GM19240 (cell line): ENCODE data around the gene DCBLD2.

Experiments used
- DNase-seq: peaks from one replicate; pipeline ENCODE4 v3.0.0; 2011; ENCODE audit warnings: low spot score; ENCODE audit not compliant: insufficient read length

The DCBLD2 gene

GRCh38 chr3:98797905-98798304, 103.6 kb downstream of the DCBLD2 start:
- DNase-seq: no peak

DNA sequence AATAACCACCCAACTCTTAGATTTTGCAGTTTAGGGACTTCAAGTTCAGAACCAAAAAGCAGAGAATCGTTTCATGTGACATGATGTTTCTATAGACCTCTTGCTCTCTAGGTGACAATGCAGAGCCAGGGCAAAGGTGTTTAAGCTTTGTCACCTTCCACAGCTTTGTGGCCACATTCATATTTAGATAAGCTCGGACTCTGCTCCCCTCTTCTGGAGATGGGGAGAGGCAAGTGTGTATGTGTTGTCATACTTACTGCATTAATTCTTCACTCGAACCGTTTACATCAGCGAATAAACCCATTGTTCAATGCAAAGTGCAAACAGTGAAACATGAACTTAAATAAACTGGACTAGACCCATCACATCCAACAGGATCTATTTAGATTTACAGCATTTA, 105.2 kb downstream of the DCBLD2 start:
- DNase-seq: no peak

DNA sequence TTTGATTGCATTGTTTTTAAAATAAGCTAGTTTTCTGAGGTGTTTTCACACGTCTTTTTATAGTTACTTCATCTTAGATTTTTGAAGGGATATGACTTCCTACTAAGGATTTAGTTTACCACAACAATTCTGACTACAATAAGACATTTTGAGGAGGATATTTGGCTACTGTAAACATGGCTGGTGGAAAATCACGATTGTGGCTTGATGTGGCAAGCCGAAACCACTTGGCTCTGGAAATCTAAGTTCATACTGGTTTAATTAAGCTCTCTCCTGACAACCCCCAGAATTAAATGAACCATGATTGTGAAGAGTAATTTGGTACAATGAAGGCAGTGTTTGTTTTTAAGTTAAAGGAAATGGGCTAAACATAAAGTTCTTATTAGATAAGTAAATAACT, 107.5 kb downstream of the DCBLD2 start:
- DNase-seq: no peak

DNA sequence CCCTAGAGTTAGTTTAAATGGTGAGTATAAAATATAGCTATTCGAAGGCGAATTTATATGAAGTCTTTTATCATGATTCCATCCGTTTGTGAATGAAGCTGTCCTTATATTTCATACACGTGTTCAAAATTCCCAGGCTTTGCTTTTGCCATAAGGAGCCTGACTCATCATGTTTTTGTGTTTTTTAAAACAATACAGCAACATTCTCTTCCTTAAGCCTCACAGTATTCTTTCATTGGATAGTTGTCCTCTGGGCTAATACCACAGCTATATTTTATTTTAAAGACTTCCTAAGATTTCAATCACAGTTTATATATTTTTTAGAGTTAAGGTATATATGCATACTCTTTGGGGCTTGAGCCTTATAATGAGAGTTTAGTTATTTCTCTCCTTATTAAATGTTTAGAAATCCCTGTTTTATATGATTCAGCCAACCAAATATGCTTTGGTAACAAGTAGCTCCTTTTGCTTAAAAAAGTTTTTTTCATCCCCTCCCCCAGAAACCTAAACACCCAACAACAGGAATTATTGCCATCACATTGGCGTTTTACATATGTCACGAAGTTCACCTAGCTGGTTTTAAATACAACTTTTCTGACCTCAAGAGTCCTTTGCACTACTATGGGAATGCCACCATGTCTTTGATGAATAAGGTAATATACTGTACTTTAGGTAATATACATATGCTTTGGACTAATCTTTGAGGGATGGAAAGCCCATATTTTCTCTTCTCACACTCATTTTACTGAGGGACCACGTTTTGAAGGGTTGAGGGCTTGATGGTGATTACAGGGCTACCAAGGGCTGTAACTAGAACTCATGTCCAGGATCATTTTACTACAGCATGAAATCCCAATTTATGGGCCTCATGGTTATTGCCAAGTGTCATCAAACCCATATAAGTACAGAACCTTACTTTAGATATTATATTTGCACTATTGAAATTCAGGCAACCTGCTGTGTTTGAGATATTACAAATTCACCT, 109.9 kb downstream of the DCBLD2 start:
- no peak for DNase-seq

DNA sequence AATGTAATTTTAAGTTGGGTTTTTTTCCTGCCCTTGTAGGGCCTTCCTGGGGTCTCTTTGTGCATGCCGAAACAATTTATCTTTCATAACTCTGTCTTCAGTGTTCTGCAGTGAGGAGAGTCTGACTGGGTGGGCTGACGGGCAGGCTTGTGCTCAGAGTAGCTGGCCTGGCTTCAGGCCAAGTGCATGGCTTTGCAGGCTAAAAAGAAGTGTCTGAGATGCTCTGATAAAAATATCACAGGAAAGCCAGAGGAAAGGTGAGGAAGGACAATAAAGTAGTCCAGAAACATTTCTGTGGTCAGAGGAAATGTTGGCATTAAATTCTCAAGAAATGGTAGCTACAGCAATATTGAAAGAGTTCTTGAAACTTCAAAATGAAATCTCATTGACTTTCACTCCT, 112.8 kb downstream of the DCBLD2 start:
- DNase-seq: no peak

DNA sequence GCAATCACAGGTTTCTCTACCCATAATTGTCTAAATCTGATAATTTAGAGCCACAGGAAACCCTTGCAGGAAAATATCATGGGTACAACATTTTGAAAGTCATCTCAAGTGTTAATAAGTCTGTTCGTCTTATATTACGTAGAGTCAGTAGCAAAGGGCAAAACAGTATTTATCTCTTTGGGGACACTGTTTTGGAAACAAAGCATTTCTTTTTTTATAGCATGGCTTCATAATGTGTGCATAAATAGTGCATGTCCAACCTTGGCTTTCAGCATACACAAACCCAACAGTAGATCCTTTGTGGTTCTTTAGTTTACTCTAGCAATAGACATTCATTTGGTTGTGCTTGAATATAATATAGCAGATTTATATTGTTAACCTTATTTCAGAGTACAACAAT, 114.3 kb downstream of the DCBLD2 start:
- DNase-seq: no peak

- DNase-seq: no peak
These were observed 115.0 kb downstream of the DCBLD2 start for GRCh38 chr3:98786364-98787006.

DNA sequence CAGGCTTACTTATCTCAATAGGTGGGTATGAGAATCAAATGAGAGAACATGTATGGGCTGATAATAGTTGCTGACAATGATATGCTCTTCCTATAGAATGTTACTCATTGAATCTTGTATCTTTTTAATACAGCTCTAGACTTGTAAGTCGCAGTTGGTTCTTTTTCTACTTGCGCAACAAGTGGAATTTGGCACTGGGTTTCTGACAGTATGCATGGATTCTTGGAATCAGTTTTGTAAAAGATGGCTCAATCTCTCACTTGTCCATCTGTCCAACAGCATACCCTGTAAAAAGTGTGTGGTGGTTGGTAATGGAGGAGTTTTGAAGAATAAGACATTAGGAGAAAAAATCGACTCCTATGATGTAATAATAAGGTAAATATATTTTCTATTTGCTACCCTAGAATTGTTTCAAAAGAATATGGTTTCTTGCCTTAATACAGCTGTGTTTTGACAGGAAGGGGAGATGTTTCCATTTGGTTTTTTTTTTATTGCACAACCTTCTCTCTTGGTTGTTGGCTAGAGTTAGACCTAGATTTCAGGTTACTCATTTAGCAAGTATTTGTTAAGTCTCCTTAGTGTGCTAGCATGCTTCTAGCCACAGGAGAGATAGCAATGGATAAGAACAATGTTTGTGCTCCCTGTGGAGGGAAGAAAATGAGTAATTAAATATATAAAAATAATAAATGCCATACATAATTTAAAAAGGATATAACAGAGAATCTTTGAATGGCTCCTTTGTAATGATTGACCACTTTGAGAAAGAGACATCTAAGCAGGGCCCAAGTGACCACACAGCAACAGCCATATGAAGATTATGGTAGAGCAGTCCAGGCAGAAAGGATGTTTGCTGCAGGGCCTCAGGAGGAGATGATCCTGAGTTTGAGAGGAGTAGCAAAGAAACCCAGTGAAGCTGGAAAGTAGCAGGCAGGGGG, 116.6 kb downstream of the DCBLD2 start:
- DNase-seq: no peak

DNA sequence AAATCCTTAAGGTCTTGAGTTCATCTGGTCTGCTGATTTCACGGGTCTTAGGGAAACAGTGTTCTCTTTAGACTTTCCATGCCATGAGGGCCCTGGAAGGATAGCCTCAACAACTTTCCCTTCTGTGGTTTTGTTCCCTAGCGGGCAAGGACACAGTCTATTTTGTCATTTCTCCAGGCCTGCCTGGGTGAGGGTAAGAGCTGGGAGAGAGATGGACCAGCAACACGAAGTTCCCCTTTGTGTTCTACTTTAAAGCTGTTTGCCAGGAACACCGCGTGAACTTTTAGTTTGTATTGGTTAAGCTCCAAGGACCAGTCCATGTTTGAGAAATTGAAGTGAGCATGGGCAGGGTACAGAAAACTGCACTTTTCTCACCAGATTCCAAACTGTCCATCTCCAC, 117.5 kb downstream of the DCBLD2 start:
- no peak for DNase-seq

DNA sequence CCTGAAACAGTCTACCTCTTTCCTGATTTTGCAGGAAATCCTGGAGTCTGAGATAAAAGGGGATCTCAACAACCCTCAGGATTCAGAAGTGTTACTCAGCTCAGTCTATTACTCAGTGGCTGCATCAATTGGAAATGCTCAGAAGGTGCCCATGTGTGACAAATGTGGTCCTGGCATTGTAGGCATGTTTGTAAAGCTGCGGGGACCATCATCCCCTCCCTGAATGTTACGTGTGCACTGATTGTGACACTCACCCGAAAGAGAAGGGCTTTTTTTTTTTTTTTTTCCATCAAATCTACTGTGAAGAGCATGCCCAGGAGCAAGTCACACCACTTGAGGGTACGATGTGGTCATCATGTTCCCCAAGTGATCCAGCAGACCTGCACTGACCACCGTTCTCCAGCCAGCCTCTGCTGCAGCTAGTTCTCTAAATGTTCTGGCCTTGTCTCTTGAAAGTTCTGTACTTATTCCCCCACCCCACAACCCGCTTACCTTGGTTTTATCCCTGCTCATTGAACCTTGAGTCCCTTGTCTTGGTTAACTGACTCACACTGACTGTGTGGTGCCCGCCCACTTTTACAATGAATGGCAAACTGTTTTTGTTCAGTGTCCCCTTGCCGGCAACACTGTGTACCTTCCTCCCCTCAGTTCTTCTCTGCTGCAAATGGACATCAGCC, 118.5 kb downstream of the DCBLD2 start:
- no peak for DNase-seq

DNA sequence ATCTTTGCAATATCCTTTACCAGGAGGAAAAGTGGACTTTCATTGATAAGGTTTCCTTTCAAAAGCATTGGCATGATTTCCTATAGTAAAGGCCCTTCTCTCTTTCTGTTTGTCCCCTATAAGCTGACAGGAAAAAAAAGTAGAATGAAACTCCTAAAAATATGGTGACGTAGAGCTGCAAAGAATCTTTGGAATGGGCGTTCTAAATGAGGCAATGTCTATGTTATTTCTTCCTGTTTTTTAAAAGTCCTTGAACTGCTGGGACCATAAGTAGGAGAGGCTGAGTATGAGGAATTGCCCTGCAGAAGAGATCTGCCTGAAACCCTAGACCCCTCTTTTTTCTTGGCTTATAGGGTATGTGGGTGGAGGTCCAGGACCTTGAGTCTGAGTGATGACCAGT, 121.2 kb downstream of the DCBLD2 start:
- DNase-seq: no peak

DNA sequence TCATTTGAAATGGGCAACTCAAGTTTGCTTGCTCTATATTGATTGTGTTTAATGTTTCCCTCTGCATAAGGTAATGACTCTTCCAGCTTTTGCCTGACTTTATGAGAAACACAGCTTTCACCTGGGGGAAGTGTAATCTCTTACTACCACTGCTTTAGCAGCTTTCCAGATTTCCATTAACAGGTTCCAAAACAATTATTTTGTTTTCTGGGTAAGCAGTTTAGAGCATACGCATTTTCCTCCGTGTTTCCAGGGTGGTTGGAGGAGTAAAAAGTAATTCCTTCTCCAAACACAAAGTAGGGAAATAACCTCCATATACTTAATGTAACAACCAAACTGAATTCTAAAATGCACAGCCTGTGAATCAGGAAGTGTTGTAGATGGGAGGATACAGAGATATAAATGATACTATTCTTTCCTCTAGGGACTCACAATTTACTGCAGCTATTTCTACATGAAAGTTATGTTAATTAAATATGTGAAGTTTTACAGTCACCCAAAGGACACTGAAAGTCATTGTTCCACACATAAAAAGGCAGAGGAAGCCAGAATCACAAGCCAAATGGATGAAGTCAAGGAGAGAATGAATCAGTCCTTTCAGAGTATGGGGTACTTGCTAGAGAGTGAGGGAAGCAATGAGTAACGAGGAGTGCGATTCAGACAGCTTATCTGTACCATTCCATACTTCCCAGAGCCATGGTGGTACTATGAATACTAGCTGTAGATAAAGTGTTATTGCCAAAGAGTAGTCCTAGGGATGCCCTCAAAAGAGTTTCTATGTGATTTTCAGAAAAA, 121.8 kb downstream of the DCBLD2 start:
- no peak for DNase-seq

GRCh38 chr3:98778852-98779413, 122.6 kb downstream of the DCBLD2 start:
- no peak for DNase-seq

DNA sequence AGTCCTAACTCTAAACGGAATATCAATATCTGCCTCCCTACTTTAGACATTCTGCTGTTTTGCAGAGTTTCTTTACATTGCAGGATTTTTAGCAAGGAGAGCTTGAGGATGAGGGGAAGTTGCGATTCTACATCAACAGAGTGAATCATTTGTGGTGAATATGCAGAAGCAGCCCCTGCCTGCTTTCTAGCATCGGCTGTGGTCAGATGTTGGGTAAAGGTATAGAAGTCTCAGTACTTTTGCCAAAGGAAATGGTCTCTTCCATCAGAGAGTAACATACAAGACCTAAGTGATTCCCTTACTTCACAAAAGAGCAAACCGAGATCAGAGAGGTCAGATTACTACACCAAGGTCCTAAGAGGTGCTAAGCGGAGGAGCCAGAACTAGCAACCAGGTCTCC, 123.1 kb downstream of the DCBLD2 start:
- DNase-seq: no peak

DNA sequence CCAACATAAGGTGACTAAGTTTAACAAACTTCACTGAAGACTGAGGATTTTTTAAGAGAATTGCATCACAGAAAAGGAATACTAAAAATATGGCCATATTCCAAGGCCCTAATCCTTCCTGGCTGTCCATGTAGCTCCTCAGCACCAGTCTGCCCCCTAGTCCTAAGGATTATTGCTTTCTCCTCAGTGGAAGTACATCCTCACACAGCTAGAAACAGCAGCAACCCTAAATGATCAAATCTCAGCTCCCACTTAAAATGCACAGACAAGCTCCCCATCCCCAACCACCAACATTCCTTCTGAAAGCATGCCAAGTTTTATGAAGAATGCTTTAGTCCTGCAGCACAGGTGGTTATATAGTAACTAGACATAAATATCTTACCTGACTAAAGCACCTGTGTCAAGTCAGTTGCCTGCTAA, 123.7 kb downstream of the DCBLD2 start:
- no peak for DNase-seq

DNA sequence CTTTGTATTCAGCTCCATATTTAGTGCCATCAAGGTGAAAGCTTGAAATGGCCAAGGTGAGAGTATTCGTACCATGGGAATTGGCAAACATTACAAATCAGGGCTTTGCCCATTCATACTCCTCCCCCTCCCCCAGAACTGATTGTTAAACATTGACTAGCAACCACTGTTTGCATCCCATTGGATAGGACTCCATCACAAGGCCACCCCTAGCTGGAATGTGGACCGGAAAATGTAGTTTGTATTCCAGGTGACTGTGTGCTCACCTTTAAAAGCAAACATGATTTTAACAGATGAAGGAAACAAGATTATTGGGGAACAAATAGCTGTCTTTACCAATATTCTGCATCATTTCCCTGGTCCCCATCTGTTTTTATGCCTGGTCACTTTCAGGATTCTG, 124.2 kb downstream of the DCBLD2 start:
- DNase-seq: no peak

DNA sequence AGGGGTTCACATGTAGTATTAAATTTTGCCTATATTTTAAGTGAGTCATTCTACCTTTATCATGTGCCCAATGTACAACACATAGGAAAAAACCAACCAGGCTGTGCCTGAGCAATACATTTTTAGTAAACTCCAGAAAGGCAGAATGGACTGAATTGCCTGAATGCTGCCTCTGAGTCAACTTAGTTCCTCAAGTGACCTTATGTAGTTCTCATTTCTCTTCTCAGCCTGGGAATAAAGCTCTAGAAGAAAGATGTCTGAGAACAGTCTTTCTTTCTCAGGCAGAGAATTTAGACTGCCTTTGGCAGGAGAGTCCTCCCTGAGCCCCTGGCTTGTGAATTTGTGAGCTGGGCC, 125.4 kb downstream of the DCBLD2 start:
- no peak for DNase-seq

GRCh38 chr3:98775459-98776139, 125.9 kb downstream of the DCBLD2 start:
- no peak for DNase-seq

DNA sequence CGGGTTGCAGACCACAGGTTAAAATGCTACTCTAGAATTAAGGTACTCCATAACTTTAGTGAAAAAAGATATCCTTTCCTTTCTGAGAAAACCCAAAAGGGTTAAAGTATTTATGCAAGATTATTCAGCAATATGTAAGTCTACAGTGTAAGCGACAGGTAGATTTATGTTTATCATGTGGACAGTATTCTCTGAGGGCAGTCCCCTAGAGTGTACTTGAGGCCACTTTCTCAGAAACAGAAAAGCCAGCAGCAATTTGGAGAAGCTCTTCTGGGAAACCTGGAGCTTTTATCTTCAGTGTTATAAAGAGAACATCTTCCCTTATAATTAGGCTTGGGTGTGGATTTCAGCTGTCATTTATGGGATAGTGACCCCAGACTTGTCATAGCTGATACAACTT, 129.5 kb downstream of the DCBLD2 start:
- DNase-seq: no peak
